ENCODE data around the gene ARHGAP6.

ARHGAP6 gene

GRCh38 chrX:11328134-11328533 lies 337.6 kb downstream of the ARHGAP6 start:
- no peak for TF ChIP-seq REST (IDR thresholded peaks at IDR 0.05; ENCODE audit: insufficient replicate concordance, low read depth)
- TF ChIP-seq POLR2AphosphoS5 (IDR thresholded peaks at IDR 0.05; ENCODE audit: low read depth) = no peak
- TF ChIP-seq GABPA (IDR thresholded peaks at IDR 0.05; ENCODE audit: low read depth) = no peak
- no peak for TF ChIP-seq SPI1 (IDR thresholded peaks at IDR 0.05; ENCODE audit: borderline replicate concordance, low read depth)
- DNase-seq (ENCODE audit: low read depth in 1 of 2, low spot score in 1 of 2) = no peak
- no peak overlapping the region for H3K27ac ChIP-seq (replicated peaks)
- no peaks in the 10 kb centered on the region for H3K27me3 ChIP-seq (ENCODE audit: insufficient read depth, poor library complexity, severe bottlenecking)
- no peak overlapping the region for H3K4me3 ChIP-seq (replicated peaks; ENCODE audit: insufficient read depth, low read length)

GRCh38 chrX:11321986-11322385 lies 343.7 kb downstream of the ARHGAP6 start:
- TF ChIP-seq POLR2AphosphoS5 (IDR thresholded peaks at IDR 0.05; ENCODE audit: low read depth) (no peak), SPI1 (IDR thresholded peaks at IDR 0.05; ENCODE audit: borderline replicate concordance, low read depth) (no peak), CTCF (IDR thresholded peaks at IDR 0.05; ENCODE audit: insufficient read depth, low read length) (no peak), REST (IDR thresholded peaks at IDR 0.05; ENCODE audit: insufficient replicate concordance, low read depth) (no peak), GABPA (IDR thresholded peaks at IDR 0.05; ENCODE audit: low read depth) (no peak)
- no peak for DNase-seq (ENCODE audit: low read depth in 1 of 2, low spot score in 1 of 2)
- H3K27me3 ChIP-seq (ENCODE audit: insufficient read depth, poor library complexity, severe bottlenecking) = no peaks in the 10 kb centered on the region
- H3K27ac ChIP-seq (replicated peaks) = no peak overlapping the region
- no peak overlapping the region for H3K4me3 ChIP-seq (replicated peaks; ENCODE audit: insufficient read depth, low read length)

GRCh38 chrX:11319806-11320520 lies 345.8 kb downstream of the ARHGAP6 start:
- Histone ChIP-seq H3K27ac (replicated peaks) (no peak overlapping the region), H3K27me3 (ENCODE audit: insufficient read depth, poor library complexity, severe bottlenecking) (no peaks in the 10 kb centered on the region), H3K4me3 (replicated peaks; ENCODE audit: insufficient read depth, low read length) (no peak overlapping the region)
- DNase-seq (ENCODE audit: low read depth in 1 of 2, low spot score in 1 of 2) = no peak
- no peak for TF ChIP-seq SPI1 (IDR thresholded peaks at IDR 0.05; ENCODE audit: borderline replicate concordance, low read depth)
- no peak for TF ChIP-seq REST (IDR thresholded peaks at IDR 0.05; ENCODE audit: insufficient replicate concordance, low read depth)

- no peak overlapping the region for H3K27ac ChIP-seq (replicated peaks)
- no peak for DNase-seq (ENCODE audit: low read depth in 1 of 2, low spot score in 1 of 2)
- H3K4me3 ChIP-seq (replicated peaks; ENCODE audit: insufficient read depth, low read length) = no peak overlapping the region
- TF ChIP-seq GABPA (IDR thresholded peaks at IDR 0.05; ENCODE audit: low read depth) (no peak), REST (IDR thresholded peaks at IDR 0.05; ENCODE audit: insufficient replicate concordance, low read depth) (no peak), CTCF (IDR thresholded peaks at IDR 0.05; ENCODE audit: insufficient read depth, low read length) (no peak), POLR2AphosphoS5 (IDR thresholded peaks at IDR 0.05; ENCODE audit: low read depth) (no peak), SPI1 (IDR thresholded peaks at IDR 0.05; ENCODE audit: borderline replicate concordance, low read depth) (no peak)
- no peaks in the 10 kb centered on the region for H3K27me3 ChIP-seq (ENCODE audit: insufficient read depth, poor library complexity, severe bottlenecking)
Measured at GRCh38 chrX:11311706-11312105, 354.0 kb downstream of the ARHGAP6 start.

Measured in HL-60 (cell line).